Superior temporal gyrus (tissue), 1 donor: ENCODE measurements around the gene NFATC2.
A peak's percentile ranks its signal among the peaks of the same experiment; 100 is the strongest.

Experiments used
- DNase-seq: peaks from one replicate; pipeline ENCODE4 v3.0.0-alpha.2; 2016; ENCODE audit errors: extremely low spot score

The NFATC2 gene

GRCh38 chr20:51375561-51375960, 167.0 kb downstream of the NFATC2 start:
- no peak for DNase-seq

DNA sequence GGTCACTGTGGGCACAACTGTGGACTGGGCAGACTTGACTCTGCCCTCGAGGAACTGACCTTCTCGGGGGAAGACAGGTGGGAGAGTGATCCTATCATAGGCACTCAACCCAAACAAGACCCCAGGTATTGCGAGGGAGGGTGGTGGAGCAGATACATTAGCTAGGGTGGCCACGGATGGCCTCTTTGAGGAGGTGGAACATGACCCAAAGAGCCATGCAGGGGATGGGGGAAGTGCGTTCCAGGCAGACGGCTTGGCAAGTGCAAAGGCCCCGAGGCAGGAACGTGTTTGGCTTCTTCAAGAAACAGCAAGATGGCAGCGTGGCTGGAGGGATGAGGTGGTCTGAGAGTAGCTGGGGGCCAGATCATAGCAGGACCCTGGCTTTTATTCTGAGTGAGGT, 167.6 kb downstream of the NFATC2 start:
- no peak for DNase-seq

DNA sequence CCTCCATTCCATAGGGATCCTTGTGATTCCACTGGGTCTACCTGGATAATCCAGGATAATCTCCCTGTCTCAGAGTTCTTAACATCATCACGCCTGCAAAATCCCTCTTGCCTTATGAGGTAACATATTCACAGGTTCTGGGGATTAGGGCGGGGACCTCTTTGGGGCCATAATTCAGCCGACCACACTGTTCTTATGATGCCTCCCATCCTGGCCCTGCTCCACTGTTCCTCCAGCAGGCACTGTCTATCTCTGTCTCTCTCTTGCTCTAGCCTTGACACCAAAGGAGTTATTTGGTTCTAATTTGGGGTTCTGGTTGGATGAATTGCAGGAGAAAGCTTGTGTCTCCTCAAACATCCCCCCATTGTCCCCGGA, 168.1 kb downstream of the NFATC2 start:
- DNase-seq = no peak

- DNase-seq = no peak
These were observed 168.6 kb downstream of the NFATC2 start for GRCh38 chr20:51373713-51374455.

DNA sequence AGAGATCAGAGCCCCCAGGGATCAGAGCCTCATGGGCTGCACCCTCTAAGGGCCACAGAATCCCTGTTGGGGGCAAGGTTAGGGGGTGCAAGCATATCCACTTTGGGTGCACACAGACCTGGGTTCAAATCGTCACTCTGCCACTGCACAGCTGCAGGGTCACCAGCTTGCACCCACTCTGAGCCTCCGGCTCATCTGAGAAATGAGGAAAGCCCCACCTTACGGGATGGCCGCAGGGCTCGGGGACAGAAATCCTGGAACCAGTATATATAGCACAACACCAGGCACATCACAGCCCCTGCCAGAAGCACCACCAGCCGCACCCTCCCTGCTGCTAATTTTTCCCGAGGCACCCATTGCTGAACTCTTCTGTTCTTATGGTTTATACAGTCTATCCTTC, 169.6 kb downstream of the NFATC2 start:
- DNase-seq = no peak

DNA sequence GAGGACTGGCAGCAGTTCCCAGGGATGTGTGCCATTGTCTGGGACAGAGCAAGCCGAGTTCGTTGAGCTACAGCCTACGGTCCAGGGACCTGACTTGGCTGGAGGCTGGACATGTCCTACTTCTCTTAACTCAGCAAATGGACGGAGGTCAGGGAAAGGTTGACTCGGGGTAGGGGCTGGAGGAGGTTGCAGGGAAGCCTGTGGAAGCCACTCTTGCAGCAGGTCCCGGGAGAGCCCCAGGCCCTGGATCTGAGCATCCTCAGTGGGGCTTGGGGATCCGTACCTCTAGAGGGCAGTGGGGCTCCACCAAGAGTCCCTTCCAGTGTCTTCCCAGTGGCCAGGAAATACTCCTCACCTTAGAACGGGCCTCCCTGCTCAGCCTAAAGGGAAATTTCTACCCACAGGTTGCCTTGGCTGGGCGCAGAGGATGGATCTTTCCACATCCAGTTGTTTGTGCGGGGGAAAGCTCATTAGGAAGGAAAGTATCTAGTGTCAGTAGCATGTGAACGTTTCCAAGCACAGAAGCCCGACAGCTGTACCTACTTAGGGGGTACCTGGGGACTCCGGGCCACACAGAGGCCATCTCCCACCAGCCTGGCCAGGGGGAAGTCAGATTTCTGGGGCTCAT, 170.2 kb downstream of the NFATC2 start:
- peak; percentile 66 for DNase-seq

- DNase-seq = no peak
These were observed 170.8 kb downstream of the NFATC2 start for GRCh38 chr20:51371720-51372119.

GRCh38 chr20:51369503-51369902, 173.0 kb downstream of the NFATC2 start:
- no peak for DNase-seq

DNA sequence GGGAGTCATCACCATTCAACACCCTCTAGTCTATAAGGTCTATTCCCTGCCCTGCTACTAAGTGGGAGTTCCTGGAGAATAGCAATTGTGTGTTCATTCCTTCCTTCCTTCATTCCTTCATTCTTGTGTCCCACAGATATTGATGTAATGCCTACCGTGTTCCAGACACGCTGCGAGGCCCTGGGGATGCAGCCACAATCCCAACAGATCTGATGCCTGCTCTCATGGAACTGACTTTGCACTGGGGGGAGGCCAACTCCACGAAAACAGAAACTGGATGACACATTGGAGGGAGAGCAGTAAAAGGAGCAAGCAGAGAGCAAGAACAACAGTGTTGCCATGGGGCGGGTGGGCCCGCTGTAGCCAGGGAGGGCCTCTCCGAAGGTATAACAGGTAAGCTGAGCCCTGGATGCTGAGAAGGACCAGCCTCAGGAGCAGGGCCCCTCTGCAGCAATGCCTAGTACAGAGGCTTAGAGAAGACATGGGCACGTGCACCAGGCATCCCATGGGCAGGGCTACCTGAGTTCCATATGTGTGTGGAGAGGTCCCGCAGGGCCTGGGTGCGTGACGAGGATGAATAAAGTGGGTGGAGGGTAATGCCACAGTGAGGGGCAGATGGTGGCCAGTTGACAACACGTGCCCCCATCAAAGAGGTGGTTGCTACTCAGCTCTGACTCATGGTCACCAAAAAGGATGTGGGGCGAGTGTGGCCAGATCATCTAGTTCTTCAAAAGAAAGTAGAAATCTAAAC, 173.9 kb downstream of the NFATC2 start:
- no peak for DNase-seq

- DNase-seq = no peak
These were observed 176.2 kb downstream of the NFATC2 start for GRCh38 chr20:51366155-51366886.

GRCh38 chr20:51365670-51366069, 176.8 kb downstream of the NFATC2 start:
- DNase-seq = no peak

GRCh38 chr20:51363813-51364212, 178.7 kb downstream of the NFATC2 start:
- DNase-seq = no peak

DNA sequence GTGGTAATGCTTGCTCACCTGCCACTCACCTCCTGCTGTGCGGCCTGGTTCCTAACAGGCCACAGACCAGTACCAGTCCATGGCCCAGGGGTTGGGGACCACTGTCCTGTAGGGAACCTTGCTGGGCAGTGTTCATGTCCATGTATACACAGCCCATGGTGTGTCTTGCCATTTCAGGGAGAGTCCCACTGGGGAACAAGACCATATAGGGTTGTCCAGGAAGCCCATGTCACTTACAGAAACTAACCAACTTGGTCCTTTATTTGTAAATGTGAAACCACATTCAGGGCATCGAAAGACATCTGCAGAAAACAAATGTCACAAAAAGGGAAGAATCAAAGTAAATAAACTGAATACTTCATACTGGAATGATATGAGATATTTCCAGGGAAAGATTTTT, 179.1 kb downstream of the NFATC2 start:
- no peak for DNase-seq

DNA sequence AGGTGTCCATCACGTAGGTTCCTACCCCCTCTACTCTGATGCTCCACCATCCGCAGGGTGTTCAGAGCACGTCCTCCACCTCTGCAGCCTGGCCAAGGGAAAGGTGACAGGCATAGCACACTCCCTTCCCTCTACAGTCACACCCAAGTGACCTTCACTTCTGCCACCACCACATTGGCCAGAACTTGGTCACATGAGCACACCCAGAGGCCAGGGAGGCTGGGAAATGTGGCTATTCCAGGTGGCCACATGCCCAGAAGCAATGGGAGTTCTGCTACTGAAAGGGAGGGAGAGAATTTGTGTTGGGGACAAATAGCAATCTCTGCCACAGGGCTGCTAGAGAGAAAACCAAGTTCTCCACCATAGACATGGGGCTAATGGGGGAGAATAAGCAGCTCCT, 180.3 kb downstream of the NFATC2 start:
- DNase-seq = no peak

DNA sequence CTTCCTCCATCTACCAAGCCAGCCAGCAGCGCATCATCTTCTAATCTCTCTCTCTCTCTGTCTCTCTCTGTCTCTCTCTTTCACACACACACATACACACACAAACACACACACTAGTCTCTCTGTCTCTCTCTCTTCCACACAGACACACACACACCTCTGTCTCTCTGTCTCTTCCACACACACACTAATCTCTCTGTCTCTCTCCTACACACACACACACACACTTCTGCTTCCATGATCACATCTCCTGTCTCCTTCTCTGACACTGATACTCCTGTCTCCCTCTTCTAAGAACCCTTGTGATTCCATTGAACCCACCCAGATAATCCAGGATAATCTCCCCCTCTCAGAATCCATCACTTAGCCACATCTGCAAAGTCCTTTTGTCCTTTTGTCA, 181.3 kb downstream of the NFATC2 start:
- no peak for DNase-seq

DNA sequence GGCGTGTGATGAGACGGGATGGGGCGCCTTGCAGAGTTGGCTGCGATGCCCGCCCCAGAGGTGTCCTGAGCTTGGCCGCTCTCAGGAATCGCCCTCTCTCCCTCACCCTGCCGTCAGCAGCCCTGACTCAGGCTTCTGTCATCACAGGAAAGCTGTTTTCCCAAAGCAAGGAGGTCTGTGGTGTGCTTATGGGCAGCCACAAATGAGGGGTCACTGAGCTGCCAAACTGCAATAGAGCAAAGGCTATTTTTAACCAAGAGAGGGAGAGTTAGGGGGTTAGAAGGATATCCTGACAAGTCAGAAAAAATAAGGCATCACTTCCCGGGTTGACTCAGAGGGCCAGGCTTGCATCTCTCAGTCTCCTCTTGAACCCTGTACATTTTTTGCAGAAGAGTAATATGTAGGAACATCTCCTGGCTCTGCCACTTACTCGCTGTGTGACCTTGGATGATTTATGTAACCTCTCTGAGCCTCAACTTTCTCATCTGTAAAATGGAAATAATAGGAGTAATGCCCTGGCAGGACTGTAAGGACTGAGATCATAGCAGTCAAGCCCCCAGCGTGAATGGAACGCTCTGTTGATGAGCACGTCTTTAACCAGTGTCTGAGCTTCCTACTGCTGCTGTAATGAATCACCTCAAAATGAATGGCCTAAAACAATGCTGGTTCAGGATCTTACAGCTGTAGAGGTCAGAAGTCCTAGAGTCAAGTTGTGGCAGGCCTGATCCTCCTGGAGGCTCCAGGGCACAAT, 181.9 kb downstream of the NFATC2 start:
- DNase-seq = no peak

GRCh38 chr20:51359947-51360346, 182.6 kb downstream of the NFATC2 start:
- no peak for DNase-seq

GRCh38 chr20:51359401-51359800, 183.1 kb downstream of the NFATC2 start:
- DNase-seq = no peak

DNA sequence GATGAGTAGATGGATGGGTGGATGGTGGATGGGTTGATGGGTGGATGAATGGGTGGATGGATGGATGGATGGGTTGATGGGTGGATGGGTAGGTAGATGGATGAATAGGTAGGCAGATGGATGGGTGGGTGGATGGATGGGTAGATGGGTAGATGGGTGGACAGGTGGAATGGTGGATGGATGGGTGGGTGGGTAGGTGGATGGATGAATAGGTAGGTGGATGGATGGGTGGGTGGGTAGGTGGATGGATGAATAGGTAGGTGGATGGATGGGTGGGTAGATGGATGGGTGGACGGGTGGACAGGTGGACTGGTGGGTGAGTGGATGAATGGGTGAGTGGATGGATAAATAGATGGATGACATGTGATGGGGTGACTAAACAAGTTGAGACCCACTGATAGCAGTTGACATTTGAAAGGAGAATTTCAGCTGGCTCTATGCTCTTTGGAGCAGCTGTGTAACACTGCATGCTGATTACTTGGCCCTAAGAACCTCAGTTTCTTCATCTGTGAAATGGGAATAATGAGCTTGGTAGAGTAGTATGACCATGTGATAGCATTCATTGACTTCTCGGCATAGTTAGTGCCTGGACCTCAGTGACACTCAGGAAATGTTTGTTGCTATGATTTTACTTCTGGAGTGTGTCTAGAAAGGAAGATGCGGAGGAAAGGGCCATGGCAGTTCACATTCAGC, 184.3 kb downstream of the NFATC2 start:
- no peak for DNase-seq

DNA sequence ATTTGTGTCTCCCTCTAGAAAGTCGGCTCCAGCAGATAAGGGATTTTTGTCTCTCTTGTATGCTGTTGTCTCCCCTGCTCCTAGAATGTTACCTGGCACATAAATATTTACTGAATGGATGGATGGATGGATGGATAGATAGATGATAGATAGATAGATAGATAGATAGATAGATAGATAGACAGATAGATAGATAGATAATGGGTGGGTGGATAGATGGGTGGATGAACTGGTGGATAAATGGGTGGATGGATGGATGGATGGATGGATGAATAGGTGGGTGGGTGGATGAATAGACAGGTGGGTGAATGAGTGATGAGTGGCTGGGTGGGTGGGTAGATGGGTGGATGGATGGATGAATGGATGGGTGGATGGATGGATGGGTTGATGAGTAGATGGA, 185.0 kb downstream of the NFATC2 start:
- DNase-seq = no peak

GRCh38 chr20:51356871-51357270, 185.6 kb downstream of the NFATC2 start:
- no peak for DNase-seq
